Activated T-cell treated with anti-CD3 and anti-CD28 coated beads for 4 hours (primary cell): ENCODE data around the gene TAOK3.
"Not testable (repeated sequence)": the region's sequence is repeated elsewhere in the genome, so short reads cannot be mapped to it uniquely, and the experiment has no call there.

Source experiments
- DNase-seq: peaks from one replicate; pipeline ENCODE4 v3.0.0-alpha.2; 2020

The TAOK3 gene

GRCh38 chr12:118290130-118290529 is 82.6 kb downstream of the TAOK3 start:
- no peak for DNase-seq

GRCh38 chr12:118288174-118288573 is 84.5 kb downstream of the TAOK3 start:
- DNase-seq = no peak

GRCh38 chr12:118287728-118288127 is 85.0 kb downstream of the TAOK3 start:
- DNase-seq = no peak

- no peak for DNase-seq
Observed at GRCh38 chr12:118282767-118283166, 89.9 kb downstream of the TAOK3 start.

GRCh38 chr12:118278288-118278687 is 94.4 kb downstream of the TAOK3 start:
- DNase-seq = not testable (repeated sequence)

- DNase-seq = no peak
Observed at GRCh38 chr12:118274066-118274465, 98.6 kb downstream of the TAOK3 start.

GRCh38 chr12:118271770-118272417 is 100.8 kb downstream of the TAOK3 start:
- no peak for DNase-seq

GRCh38 chr12:118271183-118271582 is 101.5 kb downstream of the TAOK3 start:
- no peak for DNase-seq

- DNase-seq = no peak
Observed at GRCh38 chr12:118269806-118270205, 102.9 kb downstream of the TAOK3 start.

- DNase-seq = no peak
Observed at GRCh38 chr12:118259079-118259478, 113.6 kb downstream of the TAOK3 start.

GRCh38 chr12:118256352-118256751 is 116.4 kb downstream of the TAOK3 start:
- DNase-seq = no peak

- no peak for DNase-seq
Observed at GRCh38 chr12:118249547-118249946, 123.2 kb downstream of the TAOK3 start.

GRCh38 chr12:118245886-118246285 is 126.8 kb downstream of the TAOK3 start:
- not testable (repeated sequence) for DNase-seq

GRCh38 chr12:118238888-118239287 is 133.8 kb downstream of the TAOK3 start:
- no peak for DNase-seq

- no peak for DNase-seq
Observed at GRCh38 chr12:118237908-118238307, 134.8 kb downstream of the TAOK3 start.

- DNase-seq = no peak
Observed at GRCh38 chr12:118237052-118237665, 135.5 kb downstream of the TAOK3 start.

GRCh38 chr12:118220702-118221101 is 152.0 kb downstream of the TAOK3 start:
- DNase-seq = no peak

GRCh38 chr12:118219772-118220171 is 152.9 kb downstream of the TAOK3 start:
- DNase-seq = no peak

- no peak for DNase-seq
Observed at GRCh38 chr12:118219106-118219505, 153.6 kb downstream of the TAOK3 start.

- DNase-seq = no peak
Observed at GRCh38 chr12:118213452-118213851, 159.3 kb downstream of the TAOK3 start.

- no peak for DNase-seq
Observed at GRCh38 chr12:118212606-118213005, 160.1 kb downstream of the TAOK3 start.

GRCh38 chr12:118206107-118206412 is 166.6 kb downstream of the TAOK3 start:
- DNase-seq = no peak

- no peak for DNase-seq
Observed at GRCh38 chr12:118193958-118194357, 178.7 kb downstream of the TAOK3 start.

- no peak for DNase-seq
Observed at GRCh38 chr12:118193477-118193876, 179.2 kb downstream of the TAOK3 start.

- no peak for DNase-seq
Observed at GRCh38 chr12:118190266-118190665, 182.4 kb downstream of the TAOK3 start.
